NOMO-1 treated with DMSO at 0.1 percent for 48 hours (cell line): ENCODE data around the gene COX7A2L.
"Not testable (repeated sequence)": the region's sequence is repeated elsewhere in the genome, so short reads cannot be mapped to it uniquely, and the experiment has no call there.

Source experiments
- DNase-seq: peaks from one replicate; lab custom pipeline; 2025; ENCODE audit not compliant: unreplicated experiment; lab: John Stamatoyannopoulos, UW

The COX7A2L gene

GRCh38 chr2:42360890-42361727, at the start of gene COX7A2L:
Gene COX7A2L, minus strand, starts transcription at chr2:42361217. Its CDS starts 56 bp downstream, at chr2:42361161.
- peak; percentile 95 for DNase-seq

GRCh38 chr2:42408009-42408408, 47.0 kb upstream of the COX7A2L start:
- DNase-seq = no peak

- DNase-seq = no peak
Observed at GRCh38 chr2:42407476-42407875, 46.5 kb upstream of the COX7A2L start.

GRCh38 chr2:42404676-42405075, 43.7 kb upstream of the COX7A2L start:
- DNase-seq = no peak

- DNase-seq = no peak
Observed at GRCh38 chr2:42401773-42402172, 40.8 kb upstream of the COX7A2L start.

GRCh38 chr2:42398052-42398451, 37.0 kb upstream of the COX7A2L start:
- DNase-seq = not testable (repeated sequence)

- DNase-seq = not testable (repeated sequence)
Observed at GRCh38 chr2:42393320-42393719, 32.3 kb upstream of the COX7A2L start.

- no peak for DNase-seq
Observed at GRCh38 chr2:42392191-42392590, 31.2 kb upstream of the COX7A2L start.

GRCh38 chr2:42390401-42390969, 29.5 kb upstream of the COX7A2L start:
- DNase-seq = no peak

GRCh38 chr2:42386682-42387081, 25.7 kb upstream of the COX7A2L start:
- peak; percentile 3 for DNase-seq

- DNase-seq = no peak
Observed at GRCh38 chr2:42385225-42385624, 24.2 kb upstream of the COX7A2L start.

- DNase-seq = no peak
Observed at GRCh38 chr2:42383855-42384530, 23.0 kb upstream of the COX7A2L start.

- DNase-seq = no peak
Observed at GRCh38 chr2:42382144-42382543, 21.1 kb upstream of the COX7A2L start.

GRCh38 chr2:42380026-42380425, 19.0 kb upstream of the COX7A2L start:
- DNase-seq = not testable (repeated sequence)

- DNase-seq = no peak
Observed at GRCh38 chr2:42378415-42378814, 17.4 kb upstream of the COX7A2L start.

- no peak for DNase-seq
Observed at GRCh38 chr2:42376758-42377157, 15.7 kb upstream of the COX7A2L start.

- no peak for DNase-seq
Observed at GRCh38 chr2:42372474-42373200, 11.6 kb upstream of the COX7A2L start.

GRCh38 chr2:42371611-42372473, 10.8 kb upstream of the COX7A2L start:
- peak; percentile 3 for DNase-seq

- DNase-seq = no peak
Observed at GRCh38 chr2:42369532-42370229, 8.7 kb upstream of the COX7A2L start.
